ENCODE results near the gene LCMT2. TPM values are rescaled to one million over a fixed set of nuclear protein-coding genes. Genes with fewer than 3 reads are reported as not detected.

Gene LCMT2, protein sequence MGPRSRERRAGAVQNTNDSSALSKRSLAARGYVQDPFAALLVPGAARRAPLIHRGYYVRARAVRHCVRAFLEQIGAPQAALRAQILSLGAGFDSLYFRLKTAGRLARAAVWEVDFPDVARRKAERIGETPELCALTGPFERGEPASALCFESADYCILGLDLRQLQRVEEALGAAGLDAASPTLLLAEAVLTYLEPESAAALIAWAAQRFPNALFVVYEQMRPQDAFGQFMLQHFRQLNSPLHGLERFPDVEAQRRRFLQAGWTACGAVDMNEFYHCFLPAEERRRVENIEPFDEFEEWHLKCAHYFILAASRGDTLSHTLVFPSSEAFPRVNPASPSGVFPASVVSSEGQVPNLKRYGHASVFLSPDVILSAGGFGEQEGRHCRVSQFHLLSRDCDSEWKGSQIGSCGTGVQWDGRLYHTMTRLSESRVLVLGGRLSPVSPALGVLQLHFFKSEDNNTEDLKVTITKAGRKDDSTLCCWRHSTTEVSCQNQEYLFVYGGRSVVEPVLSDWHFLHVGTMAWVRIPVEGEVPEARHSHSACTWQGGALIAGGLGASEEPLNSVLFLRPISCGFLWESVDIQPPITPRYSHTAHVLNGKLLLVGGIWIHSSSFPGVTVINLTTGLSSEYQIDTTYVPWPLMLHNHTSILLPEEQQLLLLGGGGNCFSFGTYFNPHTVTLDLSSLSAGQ
- total RNA-seq (2021; fragmentation: NEBNext Ultra II Directional; extraction: Animal tissue kit (Norgen Biotek cat#: 25700)), result 9.3 and 11.2 TPM in 2 replicates
- 7.1 and 11.9 TPM in 2 replicates for polyA plus RNA-seq (2011; rRNA removed)
- polyA plus RNA-seq (2011; cell fraction: cytosol; rRNA removed), result 10.4 TPM
- polyA plus RNA-seq (2011; cell fraction: nucleus; rRNA removed), result 8.3 TPM
- 9.1 to 12.6 TPM (median 10.2 TPM) in 4 replicates for polyA plus RNA-seq (2012, experiment 1 of 2)
- polyA plus RNA-seq (2012, experiment 2 of 2), result 4.7 TPM
- polyA plus RNA-seq (2013, experiment 1 of 2), result 5.0 TPM
- polyA plus RNA-seq (2013, experiment 2 of 2), result 5.3 TPM
- 24.5 and 29.2 TPM in 2 replicates for polyA minus RNA-seq (2011; rRNA and poly(A)+ RNA removed)
- polyA minus RNA-seq (2011; cell fraction: cytosol; rRNA and poly(A)+ RNA removed), result 10.7 TPM
- 14.6 TPM for polyA minus RNA-seq (2011; cell fraction: nucleus; rRNA and poly(A)+ RNA removed)
- long read RNA-seq, experiment 1, full-length matches to known transcripts, result 16 of 16 reads
- long read RNA-seq, experiment 1, partial matches to known transcripts, result 0 of 16 reads
- long read RNA-seq, experiment 1, other reads (novel, unspliced or antisense), result 0 of 16 reads
- long read RNA-seq, experiment 2, full-length matches to known transcripts, result 1 of 1 reads
- long read RNA-seq, experiment 2, partial matches to known transcripts, result 0 of 1 reads
- long read RNA-seq, experiment 2, other reads (novel, unspliced or antisense), result 0 of 1 reads

DNA sequence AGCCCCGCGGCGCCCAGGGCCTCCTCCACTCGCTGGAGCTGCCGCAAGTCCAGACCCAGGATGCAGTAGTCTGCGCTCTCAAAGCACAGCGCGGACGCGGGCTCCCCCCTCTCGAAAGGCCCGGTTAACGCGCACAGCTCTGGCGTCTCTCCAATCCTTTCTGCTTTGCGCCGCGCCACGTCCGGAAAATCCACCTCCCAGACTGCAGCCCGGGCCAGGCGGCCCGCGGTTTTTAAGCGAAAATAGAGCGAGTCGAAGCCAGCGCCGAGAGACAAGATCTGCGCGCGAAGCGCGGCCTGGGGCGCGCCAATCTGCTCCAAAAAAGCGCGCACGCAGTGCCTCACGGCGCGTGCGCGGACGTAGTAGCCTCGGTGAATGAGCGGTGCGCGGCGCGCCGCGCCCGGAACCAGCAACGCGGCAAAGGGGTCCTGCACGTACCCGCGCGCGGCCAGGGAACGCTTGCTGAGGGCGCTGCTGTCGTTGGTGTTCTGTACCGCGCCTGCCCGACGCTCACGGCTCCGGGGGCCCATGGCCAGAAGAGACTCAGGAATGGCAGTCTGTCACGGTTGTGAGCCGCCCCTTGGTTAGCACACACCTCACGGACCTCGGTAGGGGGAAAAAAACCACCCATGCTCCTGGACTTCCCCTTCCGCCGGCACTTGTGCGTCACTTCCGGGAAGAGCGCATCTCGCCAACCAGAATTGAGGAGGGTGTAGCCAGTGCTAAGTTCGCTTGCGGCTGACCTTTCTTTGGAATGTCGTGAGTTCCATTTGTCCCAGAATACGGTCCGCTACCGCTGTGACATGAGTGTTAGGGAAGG, at the start of gene LCMT2:
LCMT2 (minus strand) TSS at position 614 of the 820 bp plus-strand sequence; CDS start at position 530, 84 bp downstream.
- Histone ChIP-seq H3K79me2 (ENCODE audit: control insufficient read depth in 1 of 2, insufficient read depth in 2 of 2, low read length in 2 of 2) (peaks cover 0 to 12% of the 10 kb centered on the region in 2 experiments; a peak in 2 of 4 replicates), H3K23me2 (ENCODE audit: low read depth, low read length) (peaks cover 7% of the 10 kb centered on the region), H3K27me3 (replicated peaks in 1 of 4; ENCODE audit: control insufficient read depth in 3 of 4, extremely low read depth in 1 of 4, insufficient read depth in 3 of 4, low read length in 3 of 4) (no peaks in the 10 kb centered on the region), H3K4me3 (ENCODE audit: extremely low read depth in 1 of 4, insufficient read depth in 2 of 4, low read depth in 3 of 4, low read length in 4 of 4) (peak within 1 kb of the TSS; percentile 73 to 90 (median 83)), H3K79me1 (ENCODE audit: low read depth, low read length) (peaks cover 3% of the 10 kb centered on the region; the same call in 1 of the 2 replicates), H3K27ac (ENCODE audit: low read depth, low read length) (peak within 1 kb of the TSS; percentile 89), H4K8ac (ENCODE audit: extremely low read depth, insufficient read depth, low read length) (peak within 1 kb of the TSS; percentile 93), H2AK5ac (ENCODE audit: low read depth, low read length) (no peak within 1 kb of the TSS), H2BK5ac (ENCODE audit: low read depth, low read length) (peak within 1 kb of the TSS; percentile 89; the same call in 1 of the 2 replicates), H3K56ac (replicated peaks; ENCODE audit: insufficient read length, low read depth, low read length) (peak within 1 kb of the TSS; percentile 42), H2BK12ac (ENCODE audit: low read depth, low read length) (no peak within 1 kb of the TSS), H3K4me2 (ENCODE audit: insufficient read depth in 1 of 2, low read depth in 2 of 2, low read length in 2 of 2) (peak within 1 kb of the TSS; percentile 80 to 93), H2AFZ (ENCODE audit: low read length) (peak within 1 kb of the TSS; percentile 98), H4K20me1 (replicated peaks in 1 of 2; ENCODE audit: control insufficient read depth in 1 of 2, insufficient read depth in 2 of 2, low read length in 2 of 2) (peaks cover 0 to 5% of the 10 kb centered on the region in 2 experiments), H4K91ac (replicated peaks; ENCODE audit: insufficient read length, low read length) (peak within 1 kb of the TSS; percentile 86), H3K9ac (replicated peaks in 1 of 4; ENCODE audit: extremely low read depth in 1 of 4, low read depth in 3 of 4, low read length in 3 of 4) (peak within 1 kb of the TSS; percentile 79 to 88 (median 86)), H2BK120ac (replicated peaks; ENCODE audit: low read depth, low read length) (no peak within 1 kb of the TSS), H3K18ac (ENCODE audit: extremely low read depth, low read length) (peak within 1 kb of the TSS; percentile 86), H3K9me3 (ENCODE audit: insufficient read depth in 2 of 2, low read depth in 1 of 2, low read length in 1 of 2) (no peaks in the 10 kb centered on the region), H4K5ac (ENCODE audit: insufficient read length, low read depth, low read length) (peak within 1 kb of the TSS; percentile 70), H2BK15ac (ENCODE audit: low read length) (no peak within 1 kb of the TSS), H3K23ac (ENCODE audit: insufficient read length) (no peak within 1 kb of the TSS), H3K4ac (replicated peaks; ENCODE audit: insufficient read length, low read depth, low read length) (peak within 1 kb of the TSS; percentile 82), H3K36me3 (ENCODE audit: control insufficient read depth in 2 of 4, insufficient read depth in 4 of 4, low read length in 3 of 4) (peaks cover 0 to 5% (median 3%) of the 10 kb centered on the region in 4 experiments; a peak in 2 of 8 replicates), H3K14ac (ENCODE audit: insufficient read length) (no peak within 1 kb of the TSS), H3K4me1 (replicated peaks in 1 of 4; ENCODE audit: control insufficient read depth in 3 of 4, insufficient read depth in 4 of 4, low read length in 3 of 4) (peaks cover 4 to 10% (median 5%) of the 10 kb centered on the region in 4 experiments; a peak in 6 of 7 replicates), H2BK20ac (ENCODE audit: low read length) (no peak within 1 kb of the TSS)
- FAIRE-seq, result peak; percentile 92
- POLR2A ChIA-PET (ENCODE audit: partially characterized antibody), result interaction anchor here (1.0 to 1.1 kb wide), 2 partner anchors 13 to 19 kb away, joined by 3 to 5 read pairs; no protein-coding TSS in a partner anchor
- CTCF ChIA-PET (ENCODE audit: partially characterized antibody), result interaction anchor here (0.9 kb wide), 1 partner anchor 140 kb away, joined by 3 read pairs; no protein-coding TSS in a partner anchor
- peak; percentile 79 to 90 for DNase-seq (ENCODE audit: low read depth in 1 of 2, low spot score in 2 of 2)
- 1% methylated on average over 80 of the region's 86 CpGs; no CpG with 5 or more reads in 1 of the 2 experiments for WGBS, 2 experiments (ENCODE audit: extremely low coverage in 1 of 2, insufficient coverage in 1 of 2, insufficient read length in 1 of 2, insufficient replicate concordance in 2 of 2, low coverage in 1 of 2, low lambda C conversion rate in 2 of 2, missing lambda C conversion rate in 1 of 2)
- TF ChIP-seq RBBP5 (IDR thresholded peaks at IDR 0.05; ENCODE audit: borderline replicate concordance, low read depth, low read length) (peak; percentile 90; the same call in 1 of the 2 replicates), HDAC6 (IDR thresholded peaks at IDR 0.05; ENCODE audit: low read depth, low read length) (no peak), SRF (IDR thresholded peaks at IDR 0.05; ENCODE audit: low read depth, low read length) (no peak)
- TF ChIP-seq, protein P1, sequence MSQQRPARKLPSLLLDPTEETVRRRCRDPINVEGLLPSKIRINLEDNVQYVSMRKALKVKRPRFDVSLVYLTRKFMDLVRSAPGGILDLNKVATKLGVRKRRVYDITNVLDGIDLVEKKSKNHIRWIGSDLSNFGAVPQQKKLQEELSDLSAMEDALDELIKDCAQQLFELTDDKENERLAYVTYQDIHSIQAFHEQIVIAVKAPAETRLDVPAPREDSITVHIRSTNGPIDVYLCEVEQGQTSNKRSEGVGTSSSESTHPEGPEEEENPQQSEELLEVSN (IDR thresholded peaks at IDR 0.05), result peak; percentile 89

All from H1 (cell line).